K562 (cell line): ENCODE results near the gene COL8A2.

ENCODE experiments used
- CEBPZ ChIP-seq: fragments of 150-350 bp; IDR thresholded peaks from 2 replicates; pipeline ENCODE4 v1.6.1; 2014; ENCODE audit warnings: low read depth, mild to moderate bottlenecking, low read length, borderline replicate concordance
- CTCF ChIP-seq, 3 experiments: IDR thresholded peaks in 2 of 3; conservative IDR thresholded peaks in 1 of 3; 2 replicates each; pipeline ENCODE4 v1.5.1; 2011 to 2012; ENCODE audit warnings: low read length in 3 of 3, mild to moderate bottlenecking in 3 of 3, control low read depth in 2 of 3, improper control_type of control experiment in 1 of 3, inconsistent platforms in 1 of 3, low read depth in 1 of 3, mixed read lengths in 1 of 3, moderate library complexity in 1 of 3; ENCODE audit not compliant: insufficient read depth in 2 of 3
- EZH2 ChIP-seq: IDR thresholded peaks from 2 replicates; pipeline ENCODE4 v1.6.1; 2012; ENCODE audit warnings: low read depth, mild to moderate bottlenecking, inconsistent platforms, low read length, borderline replicate concordance
- HIVEP1 ChIP-seq: fragments of 250-450 bp; sonication (Bioruptor Pico); IDR thresholded peaks from 2 replicates; pipeline ENCODE4 v1.4.0; 2020; ENCODE audit warnings: mild to moderate bottlenecking
- JUNB ChIP-seq: fragments of 450-650 bp; formaldehyde crosslinking; conservative IDR thresholded peaks from 2 replicates; pipeline ENCODE4 v1.4.0; 2020; ENCODE audit warnings: mild to moderate bottlenecking
- SRSF9 ChIP-seq: fragments of 200-400 bp; formaldehyde crosslinking; IDR thresholded peaks from 2 replicates; pipeline ENCODE4 v1.6.1; 2017; ENCODE audit warnings: low read depth, low read length, borderline replicate concordance
- ZC3H4 ChIP-seq: sonication (generic); formaldehyde crosslinking; IDR thresholded peaks from 2 replicates; pipeline ENCODE4 v1.9.0; 2021; ENCODE audit warnings: missing genetic modification reagents, borderline replicate concordance

- TF ChIP-seq CTCF (IDR thresholded peaks at IDR 0.05 in 2 of 3, conservative IDR thresholded peaks at IDR 0.05 in 1 of 3; ENCODE audit: insufficient read depth in 2 of 3, low read depth in 1 of 3, low read length in 3 of 3) (peak; percentile 33 to 72 (median 34)), ZC3H4 (CRISPR knock-in tag) (no peak), SRSF9 (no peak), EZH2 (no peak), HIVEP1 (CRISPR knock-in tag) (no peak), CEBPZ (no peak), JUNB (no peak)
Observed at GRCh38 chr1:36096500-36097432, 28.3 kb downstream of the COL8A2 start.
